Activated CD8-positive, alpha-beta memory T cell treated with anti-CD3 and anti-CD28 coated beads, Interleukin-2, amount 50 U/mL, for 1 hour (primary cell): ENCODE data around the gene FUT8.
"Not testable (repeated sequence)": the region's sequence is repeated elsewhere in the genome, so short reads cannot be mapped to it uniquely, and the experiment has no call there.

Source experiments
- DNase-seq: peaks from one replicate; pipeline ENCODE4 v3.0.0-alpha.2; 2020; ENCODE audit errors: extremely low read depth

Gene FUT8

GRCh38 chr14:65716813-65717212, 304.3 kb downstream of the FUT8 start:
- not testable (repeated sequence) for DNase-seq

- DNase-seq, result not testable (repeated sequence)
These were observed 304.9 kb downstream of the FUT8 start for GRCh38 chr14:65717384-65717915.

GRCh38 chr14:65718629-65719028, 306.1 kb downstream of the FUT8 start:
- no peak for DNase-seq

DNA sequence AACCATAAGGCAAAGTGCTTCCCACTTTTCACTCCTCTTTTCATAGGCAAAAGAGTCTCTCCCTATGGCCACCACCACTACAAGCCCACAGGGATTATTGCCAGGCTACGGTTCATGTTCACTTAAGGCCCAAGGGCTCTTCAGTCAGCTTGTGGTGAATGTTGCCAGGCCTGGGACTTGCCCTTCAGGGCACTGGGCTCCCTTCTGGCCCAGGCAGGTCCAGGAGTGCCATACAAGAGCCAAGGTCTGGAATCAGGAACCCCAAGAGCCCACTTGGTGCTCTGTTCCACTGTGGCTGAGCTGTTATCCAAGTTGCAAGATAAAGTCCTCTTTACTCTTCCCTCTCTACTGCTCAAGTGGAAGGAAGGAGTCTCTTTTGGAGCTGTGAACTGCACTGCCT, 307.6 kb downstream of the FUT8 start:
- DNase-seq, result no peak

DNA sequence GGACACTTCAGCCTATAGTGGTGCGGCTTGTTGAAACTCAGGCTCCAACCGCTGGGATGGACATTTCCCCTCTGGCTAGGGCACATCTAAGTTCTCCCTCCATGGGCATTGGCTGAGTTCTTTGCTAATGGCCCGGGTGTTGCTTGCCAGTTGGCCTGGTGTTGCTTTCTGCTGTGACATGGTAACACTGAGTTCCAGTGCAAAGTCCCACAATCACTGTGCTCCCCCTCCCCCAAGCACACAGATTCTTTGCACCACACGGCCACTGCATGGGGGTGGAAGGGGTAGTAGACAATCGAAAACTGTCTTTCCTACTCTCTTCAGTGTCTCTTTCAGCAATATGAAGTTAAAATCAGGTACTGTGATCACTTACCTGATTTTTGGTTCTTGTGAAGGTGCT, 308.2 kb downstream of the FUT8 start:
- no peak for DNase-seq

DNA sequence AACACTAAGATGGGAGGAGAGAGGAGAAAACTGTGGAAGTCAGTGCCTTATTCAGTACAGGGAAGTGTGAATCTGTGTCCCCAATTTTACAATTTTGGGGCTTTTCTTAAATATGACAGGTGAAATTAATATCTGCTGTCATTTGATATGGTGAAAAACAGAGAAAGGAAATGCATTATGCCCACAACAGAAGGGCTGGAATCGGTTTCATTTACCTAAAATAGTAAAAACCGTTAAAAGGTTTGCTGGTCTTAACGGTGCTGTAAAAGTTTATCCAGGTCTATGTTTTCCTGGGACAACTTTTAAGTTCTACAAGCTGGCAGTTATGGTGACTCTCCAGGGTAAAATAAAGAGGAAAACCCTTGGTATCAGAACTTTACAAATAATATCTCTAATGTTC, 310.8 kb downstream of the FUT8 start:
- DNase-seq, result no peak

- no peak for DNase-seq
These were observed 316.1 kb downstream of the FUT8 start for GRCh38 chr14:65728604-65729003.

DNA sequence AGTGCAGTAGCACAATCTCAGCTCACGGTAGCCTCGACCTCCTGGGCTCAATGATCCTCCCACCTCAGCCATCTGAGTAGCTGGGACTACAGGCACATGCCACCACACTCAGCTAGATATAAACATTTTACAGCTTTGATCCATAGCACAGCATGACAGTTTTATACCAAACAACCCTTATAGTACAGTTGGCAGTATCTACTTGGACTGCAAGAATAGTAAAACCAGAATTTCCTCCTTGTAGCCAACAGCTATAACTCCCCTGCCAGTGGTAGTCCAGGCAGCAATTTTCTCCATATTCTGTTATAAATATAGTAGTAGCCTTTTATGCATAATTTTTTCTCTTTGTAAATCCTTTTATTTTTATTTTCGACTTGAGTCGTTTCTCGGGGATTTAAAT, 317.0 kb downstream of the FUT8 start:
- no peak for DNase-seq

DNA sequence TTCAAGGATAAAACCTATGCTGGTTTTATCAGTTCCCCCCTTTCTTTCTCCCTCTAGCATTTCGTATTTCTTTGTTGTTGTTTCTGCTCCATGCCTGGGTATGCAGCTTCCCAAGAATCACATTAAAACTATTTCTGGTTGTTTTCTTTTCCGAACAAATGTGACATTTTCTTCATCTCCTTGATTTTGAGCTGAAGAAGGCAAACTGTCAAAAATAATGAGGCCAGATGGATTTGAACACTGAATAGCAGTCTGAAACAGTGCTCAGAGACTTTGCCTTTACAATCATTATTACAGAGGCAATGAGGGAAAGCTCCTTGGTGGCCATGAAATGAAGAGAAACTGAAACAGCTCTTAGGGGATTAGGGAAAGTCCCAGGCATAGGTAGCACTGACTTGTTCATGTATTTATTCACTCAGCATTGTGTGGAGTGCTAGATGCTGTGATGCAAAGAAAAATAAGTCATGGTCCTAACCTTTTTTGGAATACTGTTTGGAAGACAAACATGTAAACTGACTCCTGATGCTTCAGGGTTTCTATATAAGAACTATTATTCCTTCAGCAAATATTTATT, 319.5 kb downstream of the FUT8 start:
- DNase-seq, result no peak

DNA sequence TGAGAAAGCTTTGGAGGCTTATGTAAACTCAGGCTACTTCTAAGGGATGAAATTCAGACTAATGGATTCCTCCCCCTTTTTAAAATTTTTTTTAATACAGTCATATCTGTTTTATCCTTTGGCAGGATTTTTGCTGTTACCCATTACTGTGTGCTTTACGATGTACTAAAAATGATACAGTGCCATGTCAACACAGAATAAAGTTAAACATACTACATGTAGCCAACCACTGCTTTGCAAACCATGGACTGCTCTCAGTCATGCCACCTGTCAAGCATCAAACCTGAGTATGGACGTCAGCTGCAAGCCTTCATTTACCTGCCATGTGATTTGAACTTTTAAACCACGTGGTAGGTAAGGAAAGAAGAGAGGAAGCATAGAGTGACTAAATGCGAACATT, 325.8 kb downstream of the FUT8 start:
- no peak for DNase-seq

- DNase-seq, result no peak
These were observed 333.1 kb downstream of the FUT8 start for GRCh38 chr14:65745396-65746190.

GRCh38 chr14:65748796-65749195, 336.3 kb downstream of the FUT8 start:
- no peak for DNase-seq

DNA sequence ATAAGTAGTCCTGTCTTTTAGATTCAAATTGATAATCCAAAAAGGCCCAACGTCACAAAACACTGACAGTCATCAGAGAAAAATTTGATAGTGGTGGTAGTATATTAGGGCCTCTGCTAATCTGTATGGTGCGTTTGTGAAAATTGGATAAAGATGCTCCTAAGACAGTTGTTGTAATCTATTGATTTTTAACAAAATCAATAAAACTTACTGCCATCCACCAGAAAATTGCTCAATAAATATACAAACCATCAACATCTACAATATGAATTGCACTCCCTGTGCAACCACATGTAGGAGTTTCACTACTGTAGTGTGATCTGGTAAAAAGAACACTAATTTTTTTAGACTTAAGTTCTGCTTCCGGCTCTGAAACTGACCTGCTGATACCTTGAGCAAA, 336.8 kb downstream of the FUT8 start:
- no peak for DNase-seq

GRCh38 chr14:65750906-65751305, 338.4 kb downstream of the FUT8 start:
- DNase-seq, result no peak

GRCh38 chr14:65751510-65751909, 339.0 kb downstream of the FUT8 start:
- no peak for DNase-seq

- no peak for DNase-seq
These were observed 340.5 kb downstream of the FUT8 start for GRCh38 chr14:65753061-65753460.

GRCh38 chr14:65755331-65755730, 342.8 kb downstream of the FUT8 start:
- DNase-seq, result no peak

DNA sequence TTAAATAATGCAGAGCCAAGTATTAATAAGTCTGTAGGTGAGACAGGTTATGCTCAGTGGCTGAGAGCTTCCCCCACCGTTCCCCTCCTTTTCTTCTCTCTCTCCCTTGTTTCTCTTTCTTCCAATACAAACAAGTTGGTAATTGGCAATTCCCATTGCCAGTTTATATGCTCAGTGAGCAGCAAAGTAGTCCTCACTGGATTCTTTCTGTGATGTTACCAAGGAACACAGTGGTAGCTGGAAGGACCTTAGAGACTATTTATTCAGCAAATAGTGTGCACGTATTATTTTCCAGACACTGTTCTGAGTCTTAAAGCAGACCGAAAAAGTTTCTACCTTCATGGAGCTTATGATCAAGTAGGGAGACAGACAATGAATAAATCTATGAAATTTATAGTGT, 344.4 kb downstream of the FUT8 start:
- no peak for DNase-seq

- no peak for DNase-seq
These were observed 356.6 kb downstream of the FUT8 start for GRCh38 chr14:65769151-65769550.

- DNase-seq, result no peak
These were observed 358.2 kb downstream of the FUT8 start for GRCh38 chr14:65770681-65771080.

- DNase-seq, result no peak
These were observed 358.7 kb downstream of the FUT8 start for GRCh38 chr14:65771271-65771670.

DNA sequence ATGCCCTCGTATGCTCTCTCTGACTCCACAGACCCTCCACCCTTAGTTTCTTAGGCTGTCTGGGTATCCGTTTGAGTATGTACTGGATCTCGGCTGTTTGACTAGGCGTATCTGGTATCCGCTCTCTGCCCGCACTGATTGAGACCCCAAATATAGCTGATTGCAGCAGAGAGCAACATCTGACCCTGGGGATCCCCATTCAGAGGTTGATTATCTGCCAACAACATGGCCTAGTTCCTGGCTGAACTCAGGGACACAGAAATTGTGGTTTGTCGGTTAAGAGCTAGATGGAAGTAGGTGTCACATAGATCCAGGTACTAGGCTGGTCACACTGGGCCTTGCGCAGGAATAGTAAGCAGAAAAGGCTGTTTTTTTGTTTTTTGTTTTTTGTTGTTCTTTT, 359.9 kb downstream of the FUT8 start:
- no peak for DNase-seq

DNA sequence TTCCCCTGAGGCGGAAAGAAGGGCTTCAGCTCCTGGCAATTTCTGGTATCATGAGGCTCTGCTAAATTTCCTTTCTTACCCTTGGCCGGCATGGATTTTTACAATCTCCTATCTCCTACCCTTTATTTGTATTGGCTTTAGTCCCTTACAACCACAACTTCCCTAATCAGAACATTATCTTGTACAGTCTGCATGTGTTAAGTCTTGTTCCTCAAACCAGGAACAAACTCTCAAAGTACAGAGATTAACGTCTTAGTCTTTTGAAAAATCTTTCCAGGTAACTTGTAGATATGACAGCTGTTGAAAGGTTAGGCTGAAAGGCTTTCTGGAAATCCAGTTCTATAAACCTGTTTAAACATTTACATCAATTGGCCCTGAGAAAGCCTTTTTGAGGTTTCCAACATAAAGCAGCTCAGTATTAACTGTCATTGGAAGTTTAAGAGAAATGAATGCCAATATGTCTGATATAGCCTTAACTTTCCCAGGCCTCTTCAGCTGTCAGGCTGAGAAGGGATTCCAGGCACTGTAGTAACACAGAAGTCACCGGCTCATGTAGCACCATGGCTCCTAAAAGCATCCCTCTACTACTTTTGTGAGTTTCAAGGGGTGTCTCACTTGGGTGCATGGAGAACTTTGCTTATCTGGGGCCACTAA, 360.5 kb downstream of the FUT8 start:
- DNase-seq, result no peak
